Measurements from ENCODE around the gene TMEM126A. TPM values are rescaled to one million over a fixed set of nuclear protein-coding genes. Genes with fewer than 3 reads are reported as not detected.

The TMEM126A gene
- total and polyA plus RNA-seq, 2 of the 8 experiments (the other 6 are each of a cell fraction or from before 2014, with no cell fraction given) = 33.7 to 58.7 TPM

DNA sequence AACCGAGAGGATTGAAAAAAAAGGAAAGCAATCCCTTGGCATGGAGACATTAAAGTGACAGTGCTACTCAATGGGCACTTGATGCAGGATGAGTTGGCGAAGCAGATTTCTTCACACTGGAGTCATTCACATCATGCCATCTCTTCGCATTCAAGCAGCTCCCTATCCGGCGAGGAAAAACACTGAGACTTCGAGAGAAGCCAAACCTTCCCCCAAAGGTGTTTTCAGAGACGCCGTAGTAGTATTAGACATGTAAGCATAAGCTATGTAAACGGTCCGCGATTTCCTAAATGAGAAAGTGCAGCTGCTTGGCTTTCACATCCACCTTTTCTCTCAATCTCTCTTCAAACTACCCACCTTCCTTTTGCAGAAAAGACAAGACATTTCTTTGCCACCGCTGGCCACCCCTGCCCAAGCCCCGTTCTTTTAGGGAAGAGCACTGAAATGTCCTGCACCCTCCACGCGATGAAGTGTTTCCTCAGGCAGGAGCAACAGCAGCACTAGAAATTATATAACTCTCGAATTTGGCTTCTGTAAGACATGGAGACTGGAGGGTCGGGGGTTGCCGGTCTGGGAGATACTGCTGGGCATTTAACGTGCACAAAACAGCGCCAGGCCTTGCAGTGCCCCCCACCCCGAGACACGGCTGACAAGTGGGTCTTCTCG is 20.3 kb upstream of the TMEM126A start, which contains the start of gene DLG2:
DLG2 (minus strand) TSS at position 13 of the 666 bp plus-strand sequence.
- peaks cover 0 to 17% (median 5%) of the 10 kb centered on the region in 4 experiments; a peak in 4 of 8 replicates for H3K36me3 ChIP-seq (ENCODE audit: control insufficient read depth in 2 of 4, insufficient read depth in 4 of 4, low read length in 3 of 4)
- no peak within 1 kb of the TSS for H3K4ac ChIP-seq (replicated peaks; ENCODE audit: insufficient read length, low read depth, low read length)
- peaks cover 0 to 9% (median 0%) of the 10 kb centered on the region in 4 experiments; a peak in 4 of 7 replicates for H3K4me1 ChIP-seq (replicated peaks in 1 of 4; ENCODE audit: control insufficient read depth in 3 of 4, insufficient read depth in 4 of 4, low read length in 3 of 4)
- peaks cover 18 to 41% of the 10 kb centered on the region in 2 experiments for H3K79me2 ChIP-seq (ENCODE audit: control insufficient read depth in 1 of 2, insufficient read depth in 2 of 2, low read length in 2 of 2)
- H3K18ac ChIP-seq (ENCODE audit: extremely low read depth, low read length) = peak within 1 kb of the TSS; percentile 11; the same call in 1 of the 2 replicates
- H2BK5ac ChIP-seq (ENCODE audit: low read depth, low read length) = peak within 1 kb of the TSS; percentile 85
- peak within 1 kb of the TSS; percentile 89 for H2AFZ ChIP-seq (ENCODE audit: low read length)
- no peak within 1 kb of the TSS for H2BK12ac ChIP-seq (ENCODE audit: low read depth, low read length)
- no peak within 1 kb of the TSS for H2BK20ac ChIP-seq (ENCODE audit: low read length)
- H3K4me3 ChIP-seq (ENCODE audit: extremely low read depth in 1 of 4, insufficient read depth in 2 of 4, low read depth in 3 of 4, low read length in 4 of 4) = peak within 1 kb of the TSS; percentile 72 to 95 (median 92)
- FAIRE-seq = no peak
- POLR2A ChIA-PET (ENCODE audit: partially characterized antibody) = interaction anchor here (0.6 to 3.0 kb wide), 12 partner anchors 9 to 214 kb away, joined by 3 to 20 read pairs (median 6); partner anchors contain the start of genes CREBZF and TMEM126A
- H3K14ac ChIP-seq (ENCODE audit: insufficient read length) = no peak within 1 kb of the TSS
- H3K27ac ChIP-seq (ENCODE audit: low read depth, low read length) = peak within 1 kb of the TSS; percentile 30; the same call in 1 of the 2 replicates
- peak within 1 kb of the TSS; percentile 69 for H4K5ac ChIP-seq (ENCODE audit: insufficient read length, low read depth, low read length)
- no peaks in the 10 kb centered on the region for H3K9me3 ChIP-seq (ENCODE audit: insufficient read depth in 2 of 2, low read depth in 1 of 2, low read length in 1 of 2)
- H3K4me2 ChIP-seq (ENCODE audit: insufficient read depth in 1 of 2, low read depth in 2 of 2, low read length in 2 of 2) = peak within 1 kb of the TSS; percentile 68 to 99
- H2BK120ac ChIP-seq (replicated peaks; ENCODE audit: low read depth, low read length) = no peak within 1 kb of the TSS
- no peak within 1 kb of the TSS for H2BK15ac ChIP-seq (ENCODE audit: low read length)
- no peaks in the 10 kb centered on the region for H4K20me1 ChIP-seq (replicated peaks in 1 of 2; ENCODE audit: control insufficient read depth in 1 of 2, insufficient read depth in 2 of 2, low read length in 2 of 2)
- peaks cover 2% of the 10 kb centered on the region; the same call in 1 of the 2 replicates for H3K79me1 ChIP-seq (ENCODE audit: low read depth, low read length)
- CTCF ChIA-PET (ENCODE audit: partially characterized antibody) = interaction anchor here (0.6 to 1.6 kb wide), 4 partner anchors 9 to 728 kb away, joined by 3 to 4 read pairs (median 3); no protein-coding TSS in a partner anchor
- peak within 1 kb of the TSS; percentile 77 to 84 (median 81) for H3K9ac ChIP-seq (replicated peaks in 1 of 4; ENCODE audit: extremely low read depth in 1 of 4, low read depth in 3 of 4, low read length in 3 of 4)
- no peaks in the 10 kb centered on the region for H3K27me3 ChIP-seq (replicated peaks in 1 of 4; ENCODE audit: control insufficient read depth in 3 of 4, extremely low read depth in 1 of 4, insufficient read depth in 3 of 4, low read length in 3 of 4)
- no peak for DNase-seq (ENCODE audit: low read depth in 1 of 2, low spot score in 2 of 2)
- no peak within 1 kb of the TSS for H3K23ac ChIP-seq (ENCODE audit: insufficient read length)
- WGBS, 2 experiments (ENCODE audit: extremely low coverage in 1 of 2, insufficient coverage in 1 of 2, insufficient read length in 1 of 2, insufficient replicate concordance in 2 of 2, low coverage in 1 of 2, low lambda C conversion rate in 2 of 2, missing lambda C conversion rate in 1 of 2) = 3% methylated on average over 23 of the region's 23 CpGs; no CpG with 5 or more reads in 1 of the 2 experiments
- H4K91ac ChIP-seq (replicated peaks; ENCODE audit: insufficient read length, low read length) = no peak within 1 kb of the TSS
- H3K23me2 ChIP-seq (ENCODE audit: low read depth, low read length) = peaks cover 12% of the 10 kb centered on the region
- TF ChIP-seq BACH1 (IDR thresholded peaks at IDR 0.05; ENCODE audit: low read length) (no peak), SIN3A (conservative IDR thresholded peaks at IDR 0.05 in 1 of 2, IDR thresholded peaks at IDR 0.05 in 1 of 2; ENCODE audit: low read depth in 1 of 2, low read length in 2 of 2) (peak in 1 of 2 experiments; percentile 12; a peak in 1 of 4 replicates)
- H3K56ac ChIP-seq (replicated peaks; ENCODE audit: insufficient read length, low read depth, low read length) = peak within 1 kb of the TSS; percentile 32
- H2AK5ac ChIP-seq (ENCODE audit: low read depth, low read length) = no peak within 1 kb of the TSS
- peak within 1 kb of the TSS; percentile 88; the same call in 1 of the 2 replicates for H4K8ac ChIP-seq (ENCODE audit: extremely low read depth, insufficient read depth, low read length)
